HEK293T (cell line): ENCODE results near the gene GCN1.

ENCODE experiments used
- ARNT ChIP-seq: fragments of 450-650 bp; IDR thresholded peaks from 2 replicates; pipeline ENCODE4 v1.6.1; 2017; ENCODE audit warnings: mild to moderate bottlenecking
- BHLHE40 ChIP-seq: fragments of 450-650 bp; IDR thresholded peaks from 2 replicates; pipeline ENCODE4 v1.6.1; 2016; ENCODE audit warnings: mild to moderate bottlenecking, moderate library complexity, borderline replicate concordance
- CTBP1 ChIP-seq: fragments of 450-650 bp; IDR thresholded peaks from 2 replicates; pipeline ENCODE4 v1.6.1; 2016; ENCODE audit warnings: borderline replicate concordance
- ELF4 ChIP-seq: fragments of 450-650 bp; IDR thresholded peaks from 2 replicates; pipeline ENCODE4 v1.6.1; 2017; ENCODE audit warnings: antibody characterized with exemption
- FOXA1 ChIP-seq: fragments of 450-650 bp; IDR thresholded peaks from 2 replicates; pipeline ENCODE4 v1.6.1; 2016; ENCODE audit warnings: mild to moderate bottlenecking
- FOXK2 ChIP-seq: fragments of 450-650 bp; IDR thresholded peaks from 2 replicates; pipeline ENCODE4 v1.6.1; 2016; ENCODE audit warnings: mild to moderate bottlenecking
- FOXM1 ChIP-seq: fragments of 450-650 bp; IDR thresholded peaks from 2 replicates; pipeline ENCODE4 v1.6.1; 2017; ENCODE audit warnings: mild to moderate bottlenecking, borderline replicate concordance
- HDGF ChIP-seq: fragments of 450-650 bp; IDR thresholded peaks from 2 replicates; pipeline ENCODE4 v1.6.1; 2017; ENCODE audit warnings: antibody characterized with exemption, borderline replicate concordance
- NFRKB ChIP-seq: fragments of 450-650 bp; IDR thresholded peaks from 2 replicates; pipeline ENCODE4 v1.6.1; 2016; ENCODE audit warnings: mild to moderate bottlenecking, moderate library complexity
- PKNOX1 ChIP-seq: fragments of 450-650 bp; IDR thresholded peaks from 2 replicates; pipeline ENCODE4 v1.6.1; 2016
- SP1 ChIP-seq: fragments of 450-650 bp; IDR thresholded peaks from 2 replicates; pipeline ENCODE4 v1.6.1; 2017
- SUZ12 ChIP-seq: fragments of 450-650 bp; IDR thresholded peaks from 2 replicates; pipeline ENCODE4 v1.6.1; 2016; ENCODE audit warnings: mild to moderate bottlenecking
- TARDBP ChIP-seq: fragments of 450-650 bp; IDR thresholded peaks from 2 replicates; pipeline ENCODE4 v1.6.1; 2016
- ZNF384 ChIP-seq: fragments of 450-650 bp; IDR thresholded peaks from 2 replicates; pipeline ENCODE4 v1.6.1; 2016

DNA sequence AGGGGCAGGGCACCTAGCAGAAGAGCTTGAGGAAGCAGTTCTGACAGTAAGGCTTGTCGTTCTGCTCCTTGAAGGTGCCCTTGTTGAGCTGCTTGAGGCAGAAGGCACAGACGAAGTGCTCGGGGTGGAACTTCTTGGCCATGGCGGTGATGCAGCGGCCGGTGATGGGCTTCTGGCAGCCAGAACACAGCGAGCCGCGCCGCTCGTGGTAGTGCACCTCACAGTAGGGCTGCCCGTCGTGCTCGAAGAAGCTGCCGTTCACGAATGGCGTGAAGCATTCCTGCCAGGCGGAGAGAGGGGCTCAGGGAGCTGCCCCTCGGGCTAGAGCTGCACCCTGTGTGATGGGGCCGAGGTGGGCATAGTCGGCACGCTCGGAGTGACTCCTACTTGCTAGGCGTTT lies 17.8 kb upstream of the GCN1 start:
- TF ChIP-seq FOXA1 (no peak), ZNF384 (no peak), BHLHE40 (no peak), FOXK2 (no peak), SP1 (no peak), FOXM1 (no peak), CTBP1 (no peak), TARDBP (no peak), NFRKB (no peak), SUZ12 (no peak), HDGF (no peak), PKNOX1 (no peak), ELF4 (no peak), ARNT (no peak)
